ENCODE data around the gene PLXDC1.
"Not testable (repeated sequence)": the region's sequence is repeated elsewhere in the genome, so short reads cannot be mapped to it uniquely, and the experiment has no call there.

Gene PLXDC1

GRCh38 chr17:39125143-39125875 lies 26.1 kb downstream of the PLXDC1 start:
- no peak for DNase-seq (ENCODE audit: low spot score)

GRCh38 chr17:39123627-39124026 lies 27.8 kb downstream of the PLXDC1 start:
- DNase-seq (ENCODE audit: low spot score): no peak

- DNase-seq (ENCODE audit: low spot score): no peak
These were observed 28.4 kb downstream of the PLXDC1 start for GRCh38 chr17:39122991-39123390.

DNA sequence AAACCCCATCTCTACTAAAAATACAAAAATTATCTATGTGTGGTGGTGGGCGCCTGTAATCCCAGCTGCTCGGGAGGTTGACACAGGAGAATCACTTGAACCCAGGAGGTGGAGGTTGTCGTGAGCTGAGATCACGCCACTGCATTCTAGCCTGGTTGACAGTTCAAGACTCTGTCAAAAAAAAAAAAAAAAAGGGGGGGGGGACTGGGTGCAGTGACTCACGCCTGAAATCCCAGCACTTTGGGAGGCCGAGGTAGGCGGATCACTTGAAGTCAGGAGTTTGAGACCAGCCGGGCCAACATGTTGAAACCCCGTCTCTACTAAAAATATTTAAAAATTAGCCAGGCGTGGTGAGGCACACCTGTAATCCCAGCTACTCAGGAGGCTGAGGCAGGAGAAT lies 29.5 kb downstream of the PLXDC1 start:
- not testable (repeated sequence) for DNase-seq (ENCODE audit: low spot score)

GRCh38 chr17:39118674-39119419 lies 32.6 kb downstream of the PLXDC1 start:
- no peak for DNase-seq (ENCODE audit: low spot score)

DNA sequence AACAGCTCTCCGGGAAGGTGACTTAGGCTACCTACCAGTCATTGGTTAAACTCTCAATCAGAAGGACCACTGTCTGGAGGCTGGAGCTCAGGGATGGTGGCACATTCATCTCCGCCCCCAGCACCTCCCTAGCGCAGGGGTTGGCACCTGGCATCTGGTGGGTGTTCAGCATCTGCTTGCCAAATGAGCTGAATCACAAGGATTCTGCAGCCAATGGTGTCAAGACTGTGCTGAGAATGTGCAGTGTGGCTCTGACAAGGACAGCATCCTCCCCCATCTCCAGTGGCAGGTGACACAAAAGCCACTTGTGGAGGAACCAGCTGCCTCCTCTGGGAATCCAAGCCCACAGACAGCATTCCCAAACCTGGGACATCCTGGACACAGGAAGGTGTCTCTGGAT lies 35.2 kb downstream of the PLXDC1 start:
- no peak for DNase-seq (ENCODE audit: low spot score)

- no peak for DNase-seq (ENCODE audit: low spot score)
These were observed 36.3 kb downstream of the PLXDC1 start for GRCh38 chr17:39115135-39115534.

DNA sequence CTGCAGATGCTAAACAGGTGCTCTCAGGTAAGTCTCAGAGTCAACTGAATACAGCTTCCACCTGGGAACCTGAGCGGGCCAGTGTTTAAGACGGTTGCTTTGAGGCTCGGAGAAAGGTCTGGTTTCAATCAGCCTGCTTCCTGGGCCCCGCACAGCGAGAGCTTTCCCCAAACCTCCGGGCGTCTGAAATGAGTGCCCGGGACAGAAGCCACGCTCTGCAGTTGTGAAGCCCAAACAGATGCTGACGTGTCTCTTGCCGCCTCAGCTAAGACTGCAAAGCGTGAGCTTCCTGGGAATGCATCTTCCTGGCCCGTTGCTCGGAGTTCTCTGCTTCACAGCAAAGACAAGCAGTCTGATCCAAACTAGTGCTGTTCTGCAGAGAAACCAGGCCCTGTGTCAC lies 36.7 kb downstream of the PLXDC1 start:
- no peak for DNase-seq (ENCODE audit: low spot score)

GRCh38 chr17:39113871-39114270 lies 37.6 kb downstream of the PLXDC1 start:
- DNase-seq (ENCODE audit: low spot score): no peak

GRCh38 chr17:39110435-39111136 lies 40.9 kb downstream of the PLXDC1 start:
- DNase-seq (ENCODE audit: low spot score): no peak

GRCh38 chr17:39108461-39109375 lies 42.7 kb downstream of the PLXDC1 start:
- DNase-seq (ENCODE audit: low spot score): no peak

DNA sequence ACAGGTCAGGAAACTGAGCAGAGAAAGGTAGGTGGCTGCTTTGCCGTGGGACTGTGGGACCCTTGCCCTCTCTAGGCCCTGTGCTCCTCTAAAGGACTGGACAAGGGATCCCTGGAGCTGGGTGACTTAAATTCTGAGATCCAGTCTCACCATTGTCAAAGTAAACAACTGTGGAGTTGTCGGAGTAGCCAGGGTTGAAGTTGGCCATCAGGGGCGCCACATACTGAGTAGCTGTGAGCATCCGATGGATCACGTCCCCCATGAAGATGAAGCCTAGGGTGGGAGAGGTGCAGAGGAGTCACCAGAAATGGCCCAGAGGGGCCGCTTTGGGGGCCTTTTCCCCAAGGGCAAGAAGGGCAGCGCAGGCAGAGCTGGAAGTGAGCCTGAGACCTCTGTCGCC lies 43.5 kb downstream of the PLXDC1 start:
- no peak for DNase-seq (ENCODE audit: low spot score)

GRCh38 chr17:39107155-39107554 lies 44.3 kb downstream of the PLXDC1 start:
- DNase-seq (ENCODE audit: low spot score): no peak

GRCh38 chr17:39105705-39106104 lies 45.7 kb downstream of the PLXDC1 start:
- DNase-seq (ENCODE audit: low spot score): no peak

DNA sequence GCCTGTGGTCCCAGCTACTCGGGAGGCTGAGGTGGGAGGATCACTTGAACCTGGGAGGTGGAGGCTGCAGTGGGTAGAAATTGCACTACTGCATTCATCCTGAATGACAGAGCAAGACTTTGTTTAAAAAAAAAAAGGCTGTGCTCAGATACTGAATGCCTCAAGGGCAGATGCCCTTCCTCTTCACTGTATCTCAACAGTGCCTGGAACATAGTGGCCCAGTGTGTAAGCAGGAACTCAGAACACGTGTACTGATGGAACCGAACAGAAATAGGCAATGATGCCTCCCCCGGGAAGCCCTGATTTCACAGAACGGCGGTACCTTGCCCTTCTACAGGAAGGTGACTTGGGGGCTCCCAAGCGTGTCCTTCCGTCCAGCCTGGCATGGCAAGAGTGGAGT lies 46.8 kb downstream of the PLXDC1 start:
- no peak for DNase-seq (ENCODE audit: low spot score)

- no peak for DNase-seq (ENCODE audit: low spot score)
These were observed 47.4 kb downstream of the PLXDC1 start for GRCh38 chr17:39104046-39104445.

DNA sequence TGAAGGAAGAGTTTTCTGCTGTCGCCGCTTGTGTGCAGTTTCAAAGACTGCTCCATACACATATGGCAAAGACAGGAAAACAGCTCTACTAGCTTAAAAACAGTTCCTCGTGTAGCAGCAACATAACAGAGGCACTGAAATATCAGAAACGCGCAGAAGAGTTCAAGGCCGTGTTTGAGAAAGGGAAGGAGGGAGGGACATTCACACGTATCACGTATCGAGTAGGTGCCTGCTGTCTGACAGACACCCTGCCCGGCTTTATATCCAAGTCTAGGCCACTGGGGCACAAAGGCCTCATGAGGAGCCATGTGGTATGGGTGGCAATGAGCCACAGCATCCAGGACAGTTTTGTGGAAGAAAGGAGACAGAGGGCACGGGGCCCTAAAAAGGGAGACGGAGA lies 50.3 kb downstream of the PLXDC1 start:
- DNase-seq (ENCODE audit: low spot score): no peak

DNA sequence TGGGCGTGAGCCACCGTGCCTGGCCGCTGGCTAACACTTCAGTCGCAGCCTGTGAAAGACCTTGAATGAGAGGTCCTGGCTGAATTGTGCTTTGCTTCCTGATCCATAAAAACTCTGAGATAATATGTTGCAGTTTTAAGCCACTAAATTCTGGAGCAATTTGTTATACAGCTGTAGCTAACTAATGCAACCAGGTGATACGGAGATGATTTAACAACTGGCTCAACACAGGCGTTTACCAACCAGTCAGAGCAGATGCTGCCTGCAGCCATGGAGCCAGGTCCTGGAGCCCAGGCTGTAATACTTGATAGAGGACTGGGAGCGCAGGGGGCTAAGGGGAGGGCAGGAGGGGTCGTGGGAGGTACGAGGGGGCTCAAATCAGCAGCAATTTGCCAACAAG lies 50.9 kb downstream of the PLXDC1 start:
- no peak for DNase-seq (ENCODE audit: low spot score)

DNA sequence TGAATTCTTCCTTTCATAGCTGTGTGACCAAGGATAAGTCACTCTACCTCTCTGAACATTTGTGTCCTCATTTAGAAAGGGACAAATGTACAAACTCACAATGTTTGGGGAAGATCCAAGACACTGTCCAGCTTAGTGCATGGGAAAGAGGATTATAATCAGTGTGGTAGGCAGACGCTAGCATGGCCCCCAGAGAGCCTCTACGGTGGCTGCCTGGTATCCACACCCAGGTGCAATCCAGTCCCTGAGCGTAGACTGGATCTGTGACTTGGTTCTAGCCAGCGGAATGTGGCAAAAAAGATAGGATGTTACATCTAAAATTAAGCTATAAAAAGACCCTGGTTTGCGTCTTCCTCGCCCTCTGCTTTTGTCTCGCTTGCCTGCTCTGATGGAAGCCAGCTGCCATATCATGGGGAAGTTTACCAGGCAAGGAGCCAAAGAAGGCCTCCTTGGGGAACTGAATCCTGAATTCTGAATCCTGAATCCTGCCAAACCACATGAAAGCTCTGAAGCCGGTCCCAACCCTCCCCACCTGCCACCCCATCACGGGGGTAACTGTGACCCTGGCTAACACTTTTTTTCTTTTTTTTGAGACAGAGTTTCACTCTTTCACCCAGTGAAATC lies 51.7 kb downstream of the PLXDC1 start:
- DNase-seq (ENCODE audit: low spot score): no peak

GRCh38 chr17:39098588-39098987 lies 52.8 kb downstream of the PLXDC1 start:
- no peak for DNase-seq (ENCODE audit: low spot score)

GRCh38 chr17:39097537-39097936 lies 53.9 kb downstream of the PLXDC1 start:
- no peak for DNase-seq (ENCODE audit: low spot score)

DNA sequence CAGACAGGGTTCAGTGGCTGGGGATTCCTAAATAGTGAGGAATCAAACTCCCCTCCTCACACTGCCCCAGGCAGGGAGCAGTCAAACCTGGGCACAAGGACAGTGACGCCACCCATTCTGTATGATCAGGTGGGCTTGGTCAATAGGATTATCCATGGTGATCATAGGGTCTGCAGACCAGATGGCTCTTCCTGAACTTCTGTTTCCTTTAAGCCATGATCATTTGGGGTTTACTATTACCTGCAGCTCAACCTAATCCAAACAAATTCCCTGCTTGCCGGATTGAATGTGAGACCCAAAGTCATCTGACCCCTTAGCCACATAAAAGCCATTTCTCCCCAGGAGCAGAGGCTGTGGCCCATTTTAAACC lies 54.3 kb downstream of the PLXDC1 start:
- DNase-seq (ENCODE audit: low spot score): no peak
